OCI-LY3 (cell line): ENCODE data around the gene GTF3C5.
A peak's percentile ranks its signal among the peaks of the same experiment; 100 is the strongest.

Experiments
- H2AFZ ChIP-seq: fragments of 200-600, 300-600 bp; shearing (Covaris generic); 2 replicates; pipeline ENCODE4 v1.6.0; 2014; ENCODE audit warnings: antibody characterized with exemption, low read depth, low read length
- H3K27ac ChIP-seq: fragments of 200-600, 300-600 bp; sonication (generic); 2 replicates; pipeline ENCODE4 v1.5.1; 2014; ENCODE audit warnings: mild to moderate bottlenecking, low read length, moderate library complexity, mixed read lengths
- H3K27me3 ChIP-seq: fragments of 200-600, 300-600 bp; sonication (generic); 2 replicates; pipeline ENCODE4 v1.6.1; 2014; ENCODE audit warnings: low read depth, low read length, mixed read lengths
- H3K36me3 ChIP-seq: fragments of 200-600, 300-600 bp; sonication (generic); replicated peaks from 2 replicates; pipeline ENCODE3; 2014; ENCODE audit warnings: low read depth, low read length, mixed read lengths
- H3K4me1 ChIP-seq: fragments of 300-600, 200-600 bp; sonication (generic); 2 replicates; pipeline ENCODE4 v1.6.1; 2014; ENCODE audit warnings: low read length, mixed read lengths
- H3K4me2 ChIP-seq: fragments of 200-600, 300-600 bp; sonication (generic); 2 replicates; pipeline ENCODE4 v1.6.1; 2014; ENCODE audit warnings: low read length, mixed read lengths
- H3K4me3 ChIP-seq: fragments of 300-600, 200-600 bp; sonication (generic); 2 replicates; pipeline ENCODE4 v1.5.1; 2014; ENCODE audit warnings: antibody characterized with exemption, mild to moderate bottlenecking, low read length, moderate library complexity
- H3K79me2 ChIP-seq: fragments of 300-600, 200-600 bp; shearing (Covaris generic); 2 replicates; pipeline ENCODE4 v1.6.1; 2014; ENCODE audit warnings: mild to moderate bottlenecking, low read length, mixed read lengths
- H3K9ac ChIP-seq: fragments of 300-600, 200-600 bp; shearing (Covaris generic); 2 replicates; pipeline ENCODE4 v1.6.0; 2014; ENCODE audit warnings: mild to moderate bottlenecking, low read length, moderate library complexity
- H3K9me3 ChIP-seq: fragments of 200-600, 300-600 bp; shearing (Covaris generic); 2 replicates; pipeline ENCODE4 v1.6.1; 2014; ENCODE audit warnings: low read length, mixed read lengths; ENCODE audit not compliant: insufficient read depth
- H4K20me1 ChIP-seq: fragments of 200-600, 300-600 bp; sonication (generic); 2 replicates; pipeline ENCODE4 v1.6.1; 2016; ENCODE audit warnings: low read length, mixed read lengths; ENCODE audit not compliant: insufficient read depth
- CTCF ChIP-seq: fragments of 200-600, 300-600 bp; sonication (generic); IDR thresholded peaks from 2 replicates; pipeline ENCODE4 v1.5.1; 2014; ENCODE audit warnings: antibody characterized with exemption, low read length, low read depth
- EZH2phosphoT487 ChIP-seq: fragments of 200-600 bp; shearing (Covaris generic); IDR thresholded peaks from 2 replicates; pipeline ENCODE4 v1.6.1; 2018; ENCODE audit warnings: antibody characterized with exemption, mixed run types, low read depth

GTF3C5 gene

GRCh38 chr9:133014696-133015095, 16.1 kb upstream of the GTF3C5 start:
- Histone ChIP-seq H3K4me1 (no peaks in the 10 kb centered on the region), H3K4me3 (no peak overlapping the region), H4K20me1 (no peaks in the 10 kb centered on the region), H3K27ac (no peak overlapping the region), H3K27me3 (peaks cover 35% of the 10 kb centered on the region), H3K36me3 (no peaks in the 10 kb centered on the region), H3K9me3 (no peaks in the 10 kb centered on the region), H3K4me2 (no peak overlapping the region), H2AFZ (no peak overlapping the region), H3K9ac (no peak overlapping the region), H3K79me2 (no peaks in the 10 kb centered on the region)
- TF ChIP-seq CTCF, result no peak
- TF ChIP-seq EZH2phosphoT487, result no peak

- no peak for TF ChIP-seq CTCF
- TF ChIP-seq EZH2phosphoT487, result no peak
- Histone ChIP-seq H2AFZ (peak overlapping the region; percentile 82), H3K36me3 (no peaks in the 10 kb centered on the region), H3K4me1 (peaks cover 14% of the 10 kb centered on the region), H3K79me2 (no peaks in the 10 kb centered on the region), H4K20me1 (no peaks in the 10 kb centered on the region), H3K4me3 (peak overlapping the region; percentile 59), H3K9me3 (no peaks in the 10 kb centered on the region), H3K4me2 (peak overlapping the region; percentile 49), H3K9ac (no peak overlapping the region), H3K27ac (no peak overlapping the region), H3K27me3 (0 out of 2 replicates have a peak, but pooled peaks cover under 1% of the 10 kb centered on the region)
Measured at GRCh38 chr9:133023117-133023890, 7.5 kb upstream of the GTF3C5 start.

GRCh38 chr9:133026426-133026825, 4.4 kb upstream of the GTF3C5 start:
- Histone ChIP-seq H2AFZ (no peak overlapping the region), H3K4me1 (peaks cover 19% of the 10 kb centered on the region), H3K27me3 (no peaks in the 10 kb centered on the region), H3K79me2 (peaks cover 17% of the 10 kb centered on the region), H3K4me3 (no peak overlapping the region), H3K4me2 (no peak overlapping the region), H3K27ac (no peak overlapping the region), H4K20me1 (no peaks in the 10 kb centered on the region), H3K9ac (no peak overlapping the region), H3K36me3 (peaks cover 3% of the 10 kb centered on the region), H3K9me3 (no peaks in the 10 kb centered on the region)
- TF ChIP-seq CTCF, result no peak
- no peak for TF ChIP-seq EZH2phosphoT487

GRCh38 chr9:133027134-133027533, 3.7 kb upstream of the GTF3C5 start:
- Histone ChIP-seq H3K4me2 (no peak overlapping the region), H3K27ac (no peak overlapping the region), H3K27me3 (no peaks in the 10 kb centered on the region), H3K4me1 (peaks cover 24% of the 10 kb centered on the region), H4K20me1 (no peaks in the 10 kb centered on the region), H3K4me3 (no peak overlapping the region), H3K9ac (no peak overlapping the region), H3K36me3 (peaks cover 9% of the 10 kb centered on the region), H3K79me2 (peaks cover 24% of the 10 kb centered on the region), H3K9me3 (0 out of 2 replicates have a peak, but pooled peaks cover 6% of the 10 kb centered on the region), H2AFZ (no peak overlapping the region)
- no peak for TF ChIP-seq EZH2phosphoT487
- no peak for TF ChIP-seq CTCF
